AG04450 (cell line): ENCODE results near the gene C6orf15. TPM values are rescaled to one million over a fixed set of nuclear protein-coding genes. Genes with fewer than 3 reads are reported as not detected.
"Not testable (repeated sequence)": the region's sequence is repeated elsewhere in the genome, so short reads cannot be mapped to it uniquely, and the experiment has no call there.

ENCODE experiments used
- CTCF ChIA-PET: fragments of 300-600, 350-600 bp; formaldehyde crosslinking; extraction: SDS; loops from one replicate; lab custom pipeline; 2022; ENCODE audit warnings: antibody characterized with exemption, inconsistent platforms; lab: Charles Lee
- POLR2A ChIA-PET: fragments of 350-600 bp; formaldehyde crosslinking; extraction: SDS; loops from one replicate; lab custom pipeline; 2021; ENCODE audit warnings: antibody characterized with exemption, inconsistent platforms; lab: Yijun Ruan, JAX
- DNase-seq: peaks from one replicate; pipeline ENCODE4 v3.0.0-alpha.2; 2011; ENCODE audit warnings: low read depth, low spot score
- H3K27ac ChIP-seq: one replicate; pipeline ENCODE4 v1.5.1; 2012; ENCODE audit warnings: low read depth, low read length, control low read depth
- H3K27me3 ChIP-seq: one replicate; pipeline ENCODE4 v1.6.0; 2012; ENCODE audit warnings: low read length; ENCODE audit not compliant: control insufficient read depth, insufficient read depth
- H3K4me3 ChIP-seq: 2 replicates; pipeline ENCODE4 v1.5.1; 2011; ENCODE audit warnings: mild to moderate bottlenecking, low read depth, low read length, control low read depth
- H3K9me3 ChIP-seq: 2 replicates; pipeline ENCODE4 v1.5.1; 2012; ENCODE audit warnings: low read length; ENCODE audit not compliant: control insufficient read depth, insufficient read depth
- CTCF ChIP-seq: IDR thresholded peaks from 2 replicates; pipeline ENCODE4 v1.5.1; 2011; ENCODE audit warnings: low read depth, low read length, control low read depth, inconsistent platforms
- polyA plus RNA-seq: library from polyadenylated mRNA; depleted of rRNA; stranded (reverse); fragments of >200 nt; gene quantifications from 2 replicates; pipeline ENCODE4 v1.2.3, GENCODE V29; 2011

Gene C6orf15
- polyA plus RNA-seq, 1 experiment: not detected

GRCh38 chr6:31076611-31077010 lies 35.8 kb downstream of the C6orf15 start:
- H3K9me3 ChIP-seq: no peaks in the 10 kb centered on the region
- H3K4me3 ChIP-seq: no peak overlapping the region
- no peak for DNase-seq
- POLR2A ChIA-PET: no interaction called here
- H3K27ac ChIP-seq: no peak overlapping the region
- no peaks in the 10 kb centered on the region for H3K27me3 ChIP-seq
- TF ChIP-seq CTCF: no peak
- CTCF ChIA-PET: interaction anchor here (1.0 to 3.9 kb wide), 2 partner anchors 162 to 255 kb away, joined by 4 to 126 read pairs; partner anchors contain the start of gene VARS2

- CTCF ChIA-PET: interaction anchor here (1.0 to 8.6 kb wide), 3 partner anchors 7 to 254 kb away, joined by 3 to 135 read pairs (median 4); no protein-coding TSS in a partner anchor
- Histone ChIP-seq H3K4me3 (no peak overlapping the region), H3K27me3 (no peaks in the 10 kb centered on the region), H3K27ac (peak overlapping the region; percentile 22), H3K9me3 (no peaks in the 10 kb centered on the region)
- TF ChIP-seq CTCF: no peak
- POLR2A ChIA-PET: interaction anchor here (0.8 to 1.1 kb wide), 2 partner anchors 12 to 323 kb away, joined by 3 to 9 read pairs; no protein-coding TSS in a partner anchor
- no peak for DNase-seq
These were observed 36.8 kb downstream of the C6orf15 start for GRCh38 chr6:31075528-31075927.

GRCh38 chr6:31074401-31074800 lies 38.0 kb downstream of the C6orf15 start:
- H3K9me3 ChIP-seq: no peaks in the 10 kb centered on the region
- no peak for DNase-seq
- TF ChIP-seq CTCF: no peak
- H3K27ac ChIP-seq: no peak overlapping the region
- H3K4me3 ChIP-seq: no peak overlapping the region
- CTCF ChIA-PET: interaction anchor here (7.3 to 8.6 kb wide), 2 partner anchors 9 to 158 kb away, joined by 135 to 261 read pairs; partner anchors contain the start of gene VARS2
- H3K27me3 ChIP-seq: no peaks in the 10 kb centered on the region
- POLR2A ChIA-PET: no interaction called here

GRCh38 chr6:31070711-31071197 lies 41.6 kb downstream of the C6orf15 start:
- no peak overlapping the region for H3K27ac ChIP-seq
- H3K27me3 ChIP-seq: no peaks in the 10 kb centered on the region
- peak; percentile 88 for TF ChIP-seq CTCF
- ChIA-PET CTCF (interaction anchor here (0.6 to 8.6 kb wide), 25 partner anchors 10 to 318 kb away, joined by 3 to 261 read pairs (median 6); partner anchors contain the start of genes GTF2H4, MUCL3 and VARS2), POLR2A (interaction anchor here (0.9 to 1.4 kb wide), 2 partner anchors 157 to 227 kb away, joined by 3 to 6 read pairs; partner anchors contain the start of gene VARS2)
- no peak overlapping the region for H3K4me3 ChIP-seq
- DNase-seq: peak; percentile 60
- H3K9me3 ChIP-seq: no peaks in the 10 kb centered on the region

GRCh38 chr6:31068669-31069340 lies 43.6 kb downstream of the C6orf15 start:
- peak; percentile 96 for TF ChIP-seq CTCF
- H3K27ac ChIP-seq: no peak overlapping the region
- H3K4me3 ChIP-seq: no peak overlapping the region
- CTCF ChIA-PET: interaction anchor here (0.5 to 8.6 kb wide), 26 partner anchors 8 to 347 kb away, joined by 3 to 261 read pairs (median 4); partner anchors contain the start of genes MUCL3 and VARS2
- POLR2A ChIA-PET: no interaction called here
- peak; percentile 52 for DNase-seq
- H3K27me3 ChIP-seq: peaks cover 4% of the 10 kb centered on the region
- H3K9me3 ChIP-seq: no peaks in the 10 kb centered on the region

- H3K4me3 ChIP-seq, H3K27ac ChIP-seq, DNase-seq, H3K27me3 ChIP-seq, H3K9me3 ChIP-seq, POLR2A ChIA-PET: not testable (repeated sequence)
- CTCF ChIA-PET: interaction anchor here (0.5 to 8.6 kb wide), 12 partner anchors 8 to 346 kb away, joined by 3 to 261 read pairs (median 4); partner anchors contain the start of genes MUCL3 and VARS2
These were observed 44.3 kb downstream of the C6orf15 start for GRCh38 chr6:31067891-31068668.
